Hepatocyte (in vitro differentiated cells): ENCODE measurements around the gene C6orf132. TPM values are rescaled to one million over a fixed set of nuclear protein-coding genes. Genes with fewer than 3 reads are reported as not detected.

Source experiments
- DNase-seq: peaks from one replicate; pipeline ENCODE4 v3.0.0-alpha.2; 2016; ENCODE audit warnings: low spot score
- H2AFZ ChIP-seq: fragments of 200-600 bp; sonication (generic); 2 replicates; pipeline ENCODE4 v1.6.0; 2016; ENCODE audit warnings: antibody characterized with exemption, mild to moderate bottlenecking
- H3K27ac ChIP-seq: fragments of 200-600 bp; sonication (generic); 2 replicates; pipeline ENCODE4 v1.5.1; 2016; ENCODE audit warnings: mild to moderate bottlenecking
- H3K27me3 ChIP-seq: fragments of 200-600 bp; sonication (generic); 2 replicates; pipeline ENCODE4 v1.6.1; 2016
- H3K36me3 ChIP-seq: fragments of 200-600 bp; sonication (generic); replicated peaks from 2 replicates; pipeline ENCODE4 v1.5.1; 2016; ENCODE audit warnings: low read depth; ENCODE audit not compliant: insufficient read depth
- H3K4me1 ChIP-seq: fragments of 200-600 bp; sonication (generic); 2 replicates; pipeline ENCODE4 v1.5.1; 2016; ENCODE audit warnings: mild to moderate bottlenecking, moderate library complexity; ENCODE audit not compliant: insufficient read depth
- H3K4me2 ChIP-seq: fragments of 200-600 bp; sonication (generic); 2 replicates; pipeline ENCODE4 v1.6.0; 2016
- H3K4me3 ChIP-seq: fragments of 200-600 bp; sonication (generic); 2 replicates; pipeline ENCODE4 v1.5.1; 2016; ENCODE audit warnings: mild to moderate bottlenecking
- H3K79me2 ChIP-seq: fragments of 200-600 bp; sonication (generic); 2 replicates; pipeline ENCODE4 v1.6.0; 2017; ENCODE audit warnings: mild to moderate bottlenecking
- H3K9me2 ChIP-seq: fragments of 200-600 bp; sonication (generic); replicated peaks from 2 replicates; pipeline ENCODE4 v1.6.0; 2017; ENCODE audit warnings: mild to moderate bottlenecking; ENCODE audit not compliant: insufficient read depth
- H3K9me3 ChIP-seq: fragments of 200-600 bp; sonication (generic); 2 replicates; pipeline ENCODE4 v1.5.1; 2016; ENCODE audit warnings: low read depth, mild to moderate bottlenecking
- H4K20me1 ChIP-seq: fragments of 200-600 bp; sonication (generic); 2 replicates; pipeline ENCODE4 v1.6.0; 2016; ENCODE audit warnings: mild to moderate bottlenecking; ENCODE audit not compliant: insufficient read depth, poor library complexity, severe bottlenecking
- CTCF ChIP-seq: fragments of 200-600 bp; sonication (generic); IDR thresholded peaks from 2 replicates; pipeline ENCODE4 v1.5.1; 2016; ENCODE audit warnings: antibody characterized with exemption, mild to moderate bottlenecking; ENCODE audit not compliant: poor library complexity
- EZH2 ChIP-seq: fragments of 200-600 bp; sonication (generic); IDR thresholded peaks from 2 replicates; pipeline ENCODE4 v1.6.1; 2016; ENCODE audit warnings: antibody characterized with exemption, mild to moderate bottlenecking, borderline replicate concordance
- EZH2phosphoT487 ChIP-seq: fragments of 200-600 bp; sonication (generic); IDR thresholded peaks from one replicate; pipeline ENCODE4 v1.6.1; 2018; ENCODE audit warnings: antibody characterized with exemption, mild to moderate bottlenecking, low read depth, moderate library complexity; ENCODE audit not compliant: unreplicated experiment, severe bottlenecking
- WGBS: methylation state at CpG from one replicate; pipeline ENCODE4 v1.1.6; 2016; ENCODE audit warnings: low lambda C conversion rate; ENCODE audit errors: missing lambda C conversion rate; 5-methylcytosine and 5-hydroxymethylcytosine counted together
- polyA plus RNA-seq: library from polyadenylated mRNA; unstranded; fragments of >200 nt; fragmentation: Nextera tagmentation; extraction: Ambion mirVana; gene quantifications from 2 replicates; pipeline ENCODE4 v1.2.1, GENCODE V29; 2016
- total RNA-seq: library from RNA; depleted of rRNA; stranded (reverse); fragments of >200 nt; gene quantifications from 2 replicates; pipeline ENCODE4 v1.2.3, GENCODE V29; 2014

Gene C6orf132
- total and polyA plus RNA-seq, 2 experiments from 2014 or later: 10.5 to 12.5 TPM

- peaks cover 32% of the 10 kb centered on the region for H3K79me2 ChIP-seq
- no peak overlapping the region for H3K4me2 ChIP-seq
- no peak overlapping the region for H3K27ac ChIP-seq
- DNase-seq: no peak
- no peak overlapping the region for H3K4me3 ChIP-seq
- 80% methylated on average over 25 of the region's 25 CpGs for WGBS
- no peaks in the 10 kb centered on the region for H3K4me1 ChIP-seq
- no peaks in the 10 kb centered on the region for H3K36me3 ChIP-seq
- H4K20me1 ChIP-seq: no peaks in the 10 kb centered on the region
- TF ChIP-seq CTCF: no peak
- TF ChIP-seq EZH2phosphoT487: no peak
- TF ChIP-seq EZH2: no peak
- H3K9me2 ChIP-seq: no peaks in the 10 kb centered on the region
- H3K27me3 ChIP-seq: no peaks in the 10 kb centered on the region
- H3K9me3 ChIP-seq: no peaks in the 10 kb centered on the region
- no peak overlapping the region for H2AFZ ChIP-seq
Measured at GRCh38 chr6:42128460-42129359, 13.7 kb downstream of the C6orf132 start.

GRCh38 chr6:42125663-42126062 is 16.8 kb downstream of the C6orf132 start:
- Histone ChIP-seq H4K20me1 (no peaks in the 10 kb centered on the region), H3K79me2 (peaks cover 12% of the 10 kb centered on the region), H3K4me3 (no peak overlapping the region), H3K4me2 (no peak overlapping the region), H3K36me3 (no peaks in the 10 kb centered on the region), H3K9me3 (no peaks in the 10 kb centered on the region), H2AFZ (no peak overlapping the region), H3K27ac (no peak overlapping the region), H3K27me3 (no peaks in the 10 kb centered on the region), H3K9me2 (no peaks in the 10 kb centered on the region), H3K4me1 (peaks cover 5% of the 10 kb centered on the region)
- WGBS: 46% methylated on average over 3 of the region's 3 CpGs
- TF ChIP-seq CTCF (no peak), EZH2 (no peak)
- DNase-seq: no peak

- no peaks in the 10 kb centered on the region for H3K27me3 ChIP-seq
- no peak overlapping the region for H3K4me3 ChIP-seq
- WGBS: 84% methylated on average over 14 of the region's 14 CpGs
- no peak overlapping the region for H2AFZ ChIP-seq
- no peaks in the 10 kb centered on the region for H4K20me1 ChIP-seq
- H3K4me2 ChIP-seq: no peak overlapping the region
- no peak for TF ChIP-seq CTCF
- TF ChIP-seq EZH2: no peak
- TF ChIP-seq EZH2phosphoT487: no peak
- H3K36me3 ChIP-seq: no peaks in the 10 kb centered on the region
- DNase-seq: no peak
- no peaks in the 10 kb centered on the region for H3K9me3 ChIP-seq
- H3K79me2 ChIP-seq: peaks cover 7% of the 10 kb centered on the region
- H3K9me2 ChIP-seq: no peaks in the 10 kb centered on the region
- peaks cover 5% of the 10 kb centered on the region for H3K4me1 ChIP-seq
- no peak overlapping the region for H3K27ac ChIP-seq
Measured at GRCh38 chr6:42125231-42125630, 17.2 kb downstream of the C6orf132 start.
